Left lung (tissue), 10 donors: ENCODE results near the gene LENEP. TPM values are rescaled to one million over a fixed set of nuclear protein-coding genes. Genes with fewer than 3 reads are reported as not detected.

Experiments
- ATAC-seq: fragments of 200-7000 bp; cut with Tn5 transposase; one replicate; pipeline ENCODE4 v1.9.1; 2020; ENCODE audit warnings: moderate library complexity
- DNase-seq, 4 donors: peaks; one replicate each; pipeline ENCODE4 v3.0.0-alpha.2; 2013 to 2020
- H3K27ac ChIP-seq, 2 donors: fragments of 200-600 bp; sonication (generic) in 1 of 2; one replicate each; pipeline versions ENCODE4 v1.5.0 to v1.8.0; 2020 to 2021
- H3K27me3 ChIP-seq, 2 donors: fragments of 200-600 bp; sonication (generic) in 1 of 2; one replicate each; pipeline versions ENCODE4 v1.5.0 to v1.8.0; 2020 to 2021
- H3K36me3 ChIP-seq, 2 donors: fragments of 200-600 bp; sonication (generic) in 1 of 2; one replicate each; pipeline versions ENCODE4 v1.5.0 to v1.8.0; 2020 to 2021
- H3K4me1 ChIP-seq, 2 donors: fragments of 200-600 bp; one replicate each; pipeline ENCODE4 v1.8.0; 2021
- H3K4me3 ChIP-seq, 2 donors: fragments of 200-600 bp; sonication (generic) in 1 of 2; one replicate each; pipeline versions ENCODE4 v1.5.0 to v1.8.0; 2020 to 2021; ENCODE audit warnings: mild to moderate bottlenecking in 1 of 2
- H3K9me3 ChIP-seq, 2 donors: fragments of 200-600 bp; sonication (generic) in 1 of 2; one replicate each; pipeline versions ENCODE4 v1.5.0 to v1.8.0; 2020 to 2021
- CTCF ChIP-seq, 2 donors: fragments of 200-600 bp; sonication (generic) in 1 of 2; IDR thresholded peaks; one replicate each; pipeline versions ENCODE4 v1.5.0 to v1.8.0; 2021; ENCODE audit warnings: antibody characterized with exemption in 2 of 2
- intact Hi-C, 2 donors: fragments of 100-400 bp; cut with DNase I; formaldehyde crosslinking; loops; one replicate each; pipeline versions ENCODE4 v1.11.2 to v1.14.2; 2022
- polyA plus RNA-seq, 6 donors: library from polyadenylated mRNA; unstranded; fragments of 120-200 nt; gene quantifications; one replicate each; pipeline ENCODE4 v1.2.1, GENCODE V29; 2013; ENCODE audit not compliant: insufficient read length in 6 of 6
- total RNA-seq, 2 donors: library from RNA; stranded (reverse); fragmentation: NEBNext Ultra II Directional; extraction: Animal tissue kit (Norgen Biotek cat#: 25700); gene quantifications; one replicate each; pipeline ENCODE4 v1.2.1, GENCODE V29; 2021
- donor health status: DM: no; HTN: yes; CAD: no.
- donor health status: DM: no; HTN: no; CAD: no.

The LENEP gene
- total and polyA plus RNA-seq, 8 donors: 0.52 to 1.8 (median 0.81) TPM; not detected in 1

- no peaks in the 10 kb centered on the region for H3K27me3 ChIP-seq
- peaks cover 0 to 61% of the 10 kb centered on the region in 2 donors for H3K36me3 ChIP-seq
- no peak for ATAC-seq
- DNase-seq: no peak
- intact Hi-C loops: no loop called here
- peak overlapping the region in 1 of 2 donors; percentile 36 for H3K4me3 ChIP-seq
- no peaks in the 10 kb centered on the region for H3K9me3 ChIP-seq
- H3K27ac ChIP-seq: peak overlapping the region; percentile 74 to 78
- H3K4me1 ChIP-seq: peaks cover 30 to 76% of the 10 kb centered on the region in 2 donors
- TF ChIP-seq CTCF (IDR thresholded peaks at IDR 0.05): no peak
Observed at GRCh38 chr1:155016231-155016831, 22.9 kb downstream of the LENEP start.

- H3K36me3 ChIP-seq: peaks cover 0 to 56% of the 10 kb centered on the region in 2 donors
- ATAC-seq (peak; percentile 91), DNase-seq (peak in 3 of 4 donors; percentile 90 to 97 (median 92))
- peak overlapping the region; percentile 74 to 78 for H3K27ac ChIP-seq
- H3K4me3 ChIP-seq: peak overlapping the region; percentile 26 to 36
- intact Hi-C loops: no loop called here
- no peaks in the 10 kb centered on the region for H3K27me3 ChIP-seq
- H3K4me1 ChIP-seq: peaks cover 24 to 67% of the 10 kb centered on the region in 2 donors
- H3K9me3 ChIP-seq: no peaks in the 10 kb centered on the region
- peak; percentile 96 to 99 for TF ChIP-seq CTCF (IDR thresholded peaks at IDR 0.05)
Observed at GRCh38 chr1:155017041-155017945, 23.9 kb downstream of the LENEP start.

- Histone ChIP-seq H3K4me1 (peaks cover 20 to 65% of the 10 kb centered on the region in 2 donors), H3K27ac (peak overlapping the region; percentile 74 to 78), H3K36me3 (peaks cover 0 to 56% of the 10 kb centered on the region in 2 donors), H3K9me3 (no peaks in the 10 kb centered on the region), H3K4me3 (peak overlapping the region in 1 of 2 donors; percentile 36), H3K27me3 (no peaks in the 10 kb centered on the region)
- no peak for TF ChIP-seq CTCF (IDR thresholded peaks at IDR 0.05)
- intact Hi-C loops: no loop called here
- DNase-seq (no peak), ATAC-seq (no peak)
Observed at GRCh38 chr1:155017946-155018316, 24.5 kb downstream of the LENEP start.

GRCh38 chr1:155018617-155019348 is 25.4 kb downstream of the LENEP start:
- TF ChIP-seq CTCF (IDR thresholded peaks at IDR 0.05): no peak
- ATAC-seq (no peak), DNase-seq (no peak)
- Histone ChIP-seq H3K9me3 (no peaks in the 10 kb centered on the region), H3K36me3 (peaks cover 0 to 55% of the 10 kb centered on the region in 2 donors), H3K27me3 (no peaks in the 10 kb centered on the region), H3K4me1 (peaks cover 20 to 57% of the 10 kb centered on the region in 2 donors), H3K27ac (peak overlapping the region in 1 of 2 donors; percentile 13), H3K4me3 (no peak overlapping the region)
- intact Hi-C loops: no loop called here
